HG03097 (cell line): Measurements from ENCODE around the gene FAF1.

Experiments used
- ATAC-seq: cut with Tn5 transposase; IDR thresholded peaks from one replicate; pipeline ENCODE4 v1.9.1; 2021; ENCODE audit not compliant: unreplicated experiment, low FRiP score

Gene FAF1

GRCh38 chr1:50661626-50662025 is 298.4 kb downstream of the FAF1 start:
- no peak for ATAC-seq

GRCh38 chr1:50659107-50659662 is 300.9 kb downstream of the FAF1 start:
- ATAC-seq, result no peak

GRCh38 chr1:50658459-50659076 is 301.5 kb downstream of the FAF1 start:
- no peak for ATAC-seq

GRCh38 chr1:50656931-50657330 is 303.1 kb downstream of the FAF1 start:
- ATAC-seq, result no peak

- ATAC-seq, result no peak
Observed at GRCh38 chr1:50651476-50652263, 308.4 kb downstream of the FAF1 start.

- ATAC-seq, result no peak
Observed at GRCh38 chr1:50646526-50646925, 313.5 kb downstream of the FAF1 start.

- ATAC-seq, result no peak
Observed at GRCh38 chr1:50645139-50645538, 314.9 kb downstream of the FAF1 start.

- no peak for ATAC-seq
Observed at GRCh38 chr1:50644447-50645105, 315.5 kb downstream of the FAF1 start.

- ATAC-seq, result no peak
Observed at GRCh38 chr1:50637460-50637859, 322.6 kb downstream of the FAF1 start.

- no peak for ATAC-seq
Observed at GRCh38 chr1:50634251-50634650, 325.8 kb downstream of the FAF1 start.

GRCh38 chr1:50633465-50633864 is 326.6 kb downstream of the FAF1 start:
- no peak for ATAC-seq

- no peak for ATAC-seq
Observed at GRCh38 chr1:50631161-50631560, 328.9 kb downstream of the FAF1 start.

GRCh38 chr1:50622259-50622658 is 337.8 kb downstream of the FAF1 start:
- no peak for ATAC-seq

GRCh38 chr1:50620680-50621329 is 339.3 kb downstream of the FAF1 start:
- ATAC-seq, result no peak

GRCh38 chr1:50615036-50615750 is 344.9 kb downstream of the FAF1 start:
- ATAC-seq, result no peak

GRCh38 chr1:50611675-50612074 is 348.4 kb downstream of the FAF1 start:
- ATAC-seq, result no peak

- ATAC-seq, result no peak
Observed at GRCh38 chr1:50610563-50610962, 349.5 kb downstream of the FAF1 start.

GRCh38 chr1:50609508-50609907 is 350.6 kb downstream of the FAF1 start:
- no peak for ATAC-seq

- no peak for ATAC-seq
Observed at GRCh38 chr1:50605186-50605875, 354.7 kb downstream of the FAF1 start.

GRCh38 chr1:50604580-50604979 is 355.5 kb downstream of the FAF1 start:
- ATAC-seq, result no peak
